Ishikawa (cell line): ENCODE data around the gene EPM2A.

Experiments
- CEBPB ChIP-seq: IDR thresholded peaks from 2 replicates; pipeline ENCODE4 v1.6.1; 2012
- NFIC ChIP-seq: IDR thresholded peaks from 2 replicates; pipeline ENCODE4 v1.6.1; 2012
- RAD21 ChIP-seq: IDR thresholded peaks from 2 replicates; pipeline ENCODE4 v1.6.1; 2012; ENCODE audit warnings: low read depth
- YY1 ChIP-seq: IDR thresholded peaks from 2 replicates; pipeline ENCODE4 v1.6.1; 2012; ENCODE audit warnings: low read depth
- ZBTB7A ChIP-seq: IDR thresholded peaks from 2 replicates; pipeline ENCODE4 v1.6.1; 2012; ENCODE audit warnings: low read depth

GRCh38 chr6:145601397-145601796 is 133.9 kb downstream of the EPM2A start:
- TF ChIP-seq ZBTB7A: no peak
- no peak for TF ChIP-seq YY1
- TF ChIP-seq NFIC: no peak
- TF ChIP-seq CEBPB: no peak
- no peak for TF ChIP-seq RAD21
